ENCODE results near the gene RFX6. TPM values are rescaled to one million over a fixed set of nuclear protein-coding genes. Genes with fewer than 3 reads are reported as not detected.

RFX6 gene
- total RNA-seq, 2 donors from 2014 or later, result not detected

DNA sequence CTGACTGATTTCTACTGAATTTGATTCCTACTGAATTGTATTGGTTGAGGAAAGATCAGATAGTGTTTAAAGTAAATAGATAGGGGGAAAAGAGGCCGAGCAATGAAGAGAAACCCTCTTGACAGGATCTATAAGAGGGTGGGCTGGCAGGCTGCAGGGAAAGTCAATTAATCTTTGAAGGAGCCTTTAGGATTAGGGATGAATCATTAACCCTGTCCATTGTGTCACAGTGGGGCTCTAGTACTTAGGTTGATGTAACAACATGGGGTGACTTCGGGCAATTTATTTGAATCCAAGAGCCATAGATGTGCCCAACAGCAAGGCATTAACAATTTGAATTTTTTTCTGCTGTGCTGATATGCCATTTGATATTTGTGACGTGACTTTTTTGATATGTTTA is 7.5 kb downstream of the RFX6 start:
- no peak overlapping the region for H3K27ac Mint-ChIP-seq
- no peaks in the 10 kb centered on the region for H3K36me3 Mint-ChIP-seq
- DNase-seq (ENCODE audit: low spot score in 2 of 2) (no peak), ATAC-seq (no peak)
- no peaks in the 10 kb centered on the region for H3K9me3 Mint-ChIP-seq

DNA sequence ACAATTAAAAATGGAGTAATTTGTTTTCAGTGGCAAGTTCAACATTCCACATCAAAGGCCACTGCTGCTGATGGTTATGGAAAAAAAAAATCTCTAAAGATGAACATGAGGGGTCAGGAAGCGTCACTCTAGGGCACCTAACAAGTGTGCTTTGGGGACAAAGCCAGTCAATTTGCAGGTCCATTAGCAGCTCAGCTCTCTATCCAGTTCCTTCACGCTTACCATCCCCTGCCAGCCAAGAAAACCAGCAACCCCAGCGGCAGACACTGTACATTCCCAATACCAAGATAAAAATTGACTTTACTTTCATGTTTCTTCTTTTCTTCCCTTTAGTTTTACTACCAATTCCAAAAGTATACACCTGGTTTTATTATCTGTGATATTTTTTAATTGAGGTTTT is 10.1 kb downstream of the RFX6 start:
- Mint-ChIP-seq H3K36me3 (no peaks in the 10 kb centered on the region), H3K9me3 (no peaks in the 10 kb centered on the region), H3K27ac (no peak overlapping the region)
- ATAC-seq (no peak), DNase-seq (ENCODE audit: low spot score in 2 of 2) (no peak)

DNA sequence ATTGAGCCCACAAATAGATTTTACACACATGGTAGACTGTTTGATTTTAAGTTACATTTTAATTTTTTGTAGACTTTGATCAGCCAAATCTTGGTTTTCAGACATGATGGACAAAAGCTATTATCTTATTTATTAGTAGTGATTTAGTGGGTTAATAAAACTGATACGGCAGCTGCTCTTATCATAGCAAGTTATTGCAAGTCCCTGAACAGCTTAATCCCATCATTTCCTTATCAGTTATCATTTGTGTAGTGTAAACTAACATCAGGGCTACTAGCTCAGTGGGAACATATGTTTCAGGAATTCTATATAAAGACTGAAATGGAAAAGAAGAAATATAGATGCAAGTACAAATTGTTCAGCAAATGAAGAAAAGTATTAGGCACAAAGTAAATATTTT is 10.9 kb downstream of the RFX6 start:
- Mint-ChIP-seq H3K36me3 (no peaks in the 10 kb centered on the region), H3K27ac (no peak overlapping the region), H3K9me3 (no peaks in the 10 kb centered on the region)
- ATAC-seq (no peak), DNase-seq (ENCODE audit: low spot score in 2 of 2) (no peak)

DNA sequence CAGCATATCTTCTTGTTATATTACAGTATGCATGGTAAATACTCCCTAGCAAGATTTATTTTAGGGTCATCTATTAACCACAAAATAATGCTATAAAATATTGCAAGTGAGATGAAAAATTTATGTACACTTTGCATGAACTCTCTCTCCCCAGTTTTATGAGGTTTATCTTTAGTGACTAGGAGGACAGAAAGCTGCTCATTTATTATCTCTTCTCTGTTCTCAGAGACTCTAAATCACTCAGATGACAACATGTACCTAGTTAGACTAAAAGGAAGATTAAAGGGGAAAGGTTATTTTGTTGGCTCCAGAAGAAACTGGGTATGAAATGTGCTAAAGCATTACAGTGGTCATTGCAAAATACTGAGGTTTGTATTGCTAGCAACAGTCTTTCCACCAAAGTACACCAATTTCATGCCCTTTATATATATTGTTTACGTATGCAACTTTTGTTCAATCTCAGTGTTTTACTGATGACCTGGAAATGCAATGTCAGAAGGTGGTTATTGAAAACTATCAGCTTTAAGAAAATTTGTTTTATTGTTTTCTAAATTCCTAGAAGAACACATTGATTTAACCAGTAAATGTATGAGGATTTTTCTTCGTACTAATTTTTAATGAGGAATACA is 11.8 kb downstream of the RFX6 start:
- no peaks in the 10 kb centered on the region for H3K9me3 Mint-ChIP-seq
- no peak for DNase-seq (ENCODE audit: low spot score in 2 of 2)
- H3K36me3 Mint-ChIP-seq, result no peaks in the 10 kb centered on the region
- H3K27ac Mint-ChIP-seq, result no peak overlapping the region
- no peak for ATAC-seq

DNA sequence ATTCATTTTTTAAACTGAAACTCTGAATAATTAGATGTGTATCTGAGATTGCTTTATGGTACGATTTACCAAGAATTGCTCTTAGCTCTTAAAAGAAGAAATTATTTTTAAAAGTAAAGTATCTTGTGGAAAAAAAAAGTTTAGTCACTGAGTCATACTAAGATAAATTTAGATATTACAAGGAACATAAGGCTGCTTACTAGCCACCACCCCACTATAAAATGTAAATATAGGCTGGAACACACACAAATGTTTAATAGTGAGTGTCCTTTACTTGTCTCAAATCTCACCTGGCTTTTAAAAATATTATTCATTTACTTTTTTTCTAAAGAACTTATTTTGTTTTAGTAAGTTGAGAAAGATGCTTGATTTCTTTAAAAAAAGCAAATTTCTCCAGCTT is 17.6 kb downstream of the RFX6 start:
- H3K9me3 Mint-ChIP-seq, result peaks cover 4 to 10% of the 10 kb centered on the region in 2 donors
- ATAC-seq (no peak), DNase-seq (ENCODE audit: low spot score in 2 of 2) (no peak)
- H3K27ac Mint-ChIP-seq, result no peak overlapping the region
- H3K36me3 Mint-ChIP-seq, result no peaks in the 10 kb centered on the region

DNA sequence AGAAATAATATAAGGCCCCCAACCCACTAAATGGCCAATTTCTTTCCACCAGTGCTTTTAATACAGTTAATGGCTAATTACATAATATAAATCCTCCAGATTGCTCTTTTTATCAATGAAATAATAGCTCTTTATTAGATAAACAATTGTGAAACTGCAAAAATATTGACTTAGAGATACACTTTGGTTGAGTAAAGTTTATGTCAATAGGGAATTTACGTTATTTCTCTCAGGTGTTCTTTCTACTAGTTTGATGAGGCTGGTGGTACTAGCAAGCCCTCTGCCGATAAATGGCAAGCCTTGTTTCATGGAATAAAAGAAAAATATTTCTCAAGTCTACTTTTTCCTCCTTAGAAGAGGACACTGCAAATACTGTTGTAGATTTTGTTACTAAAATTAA is 18.9 kb downstream of the RFX6 start:
- ATAC-seq (no peak), DNase-seq (ENCODE audit: low spot score in 2 of 2) (no peak)
- H3K27ac Mint-ChIP-seq, result no peak overlapping the region
- H3K36me3 Mint-ChIP-seq, result no peaks in the 10 kb centered on the region
- H3K9me3 Mint-ChIP-seq, result peaks cover 4 to 10% of the 10 kb centered on the region in 2 donors

DNA sequence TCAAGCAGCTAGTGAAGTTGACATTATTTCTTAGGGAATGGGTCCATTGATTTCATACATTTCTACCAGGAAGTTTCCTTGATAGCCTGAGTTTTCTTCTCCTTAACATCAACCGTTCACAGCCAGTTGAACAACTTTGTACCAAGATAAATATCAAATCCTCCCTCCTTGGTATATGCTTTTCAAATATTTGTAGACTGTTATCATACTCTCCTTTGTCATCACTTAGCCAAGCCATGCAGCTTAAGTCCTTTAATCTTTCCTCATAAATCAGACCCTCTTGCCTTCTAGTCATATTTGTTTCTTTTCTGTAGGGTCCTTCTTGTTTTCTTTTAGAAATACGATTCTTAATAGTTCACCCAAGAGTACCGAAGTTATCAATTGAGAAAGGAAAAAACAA is 25.6 kb downstream of the RFX6 start:
- peaks cover 11 to 17% of the 10 kb centered on the region in 2 donors for H3K9me3 Mint-ChIP-seq
- no peaks in the 10 kb centered on the region for H3K36me3 Mint-ChIP-seq
- DNase-seq (ENCODE audit: low spot score in 2 of 2) (no peak), ATAC-seq (no peak)
- no peak overlapping the region for H3K27ac Mint-ChIP-seq

DNA sequence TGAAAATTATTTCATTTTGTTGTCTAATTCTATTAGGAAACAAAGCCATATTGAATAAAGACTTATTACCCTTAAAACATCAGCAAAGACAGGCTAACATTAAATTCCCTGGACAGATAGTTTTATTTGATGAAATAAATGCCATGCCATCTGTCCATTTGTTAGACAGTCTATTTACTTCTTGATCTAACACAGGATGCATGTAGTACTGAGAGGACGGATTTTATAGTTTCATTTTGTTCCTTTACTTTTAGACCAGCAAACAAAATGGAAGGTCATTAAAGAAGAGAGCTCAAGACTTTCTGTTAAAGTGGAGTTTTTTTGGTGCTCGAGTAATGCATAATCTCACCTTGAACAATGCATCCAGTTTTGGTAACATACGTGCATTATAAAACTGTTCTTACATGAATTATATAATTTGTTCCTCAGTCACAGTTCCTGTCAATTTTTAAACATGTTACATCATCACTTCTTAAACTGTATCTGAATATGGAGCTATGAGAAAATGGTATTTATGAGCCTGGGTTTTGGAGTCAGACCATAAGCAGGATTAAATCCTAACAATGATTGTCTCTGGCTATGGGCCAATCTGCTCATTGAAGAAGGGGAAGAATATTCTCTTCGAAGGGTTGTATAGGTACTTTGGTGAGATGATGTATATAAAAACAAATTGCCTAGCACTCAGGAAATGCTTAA is 46.0 kb downstream of the RFX6 start:
- H3K27ac Mint-ChIP-seq, result no peak overlapping the region
- ATAC-seq (no peak), DNase-seq (ENCODE audit: low spot score in 2 of 2) (no peak)
- no peaks in the 10 kb centered on the region for H3K36me3 Mint-ChIP-seq
- H3K9me3 Mint-ChIP-seq, result no peaks in the 10 kb centered on the region

DNA sequence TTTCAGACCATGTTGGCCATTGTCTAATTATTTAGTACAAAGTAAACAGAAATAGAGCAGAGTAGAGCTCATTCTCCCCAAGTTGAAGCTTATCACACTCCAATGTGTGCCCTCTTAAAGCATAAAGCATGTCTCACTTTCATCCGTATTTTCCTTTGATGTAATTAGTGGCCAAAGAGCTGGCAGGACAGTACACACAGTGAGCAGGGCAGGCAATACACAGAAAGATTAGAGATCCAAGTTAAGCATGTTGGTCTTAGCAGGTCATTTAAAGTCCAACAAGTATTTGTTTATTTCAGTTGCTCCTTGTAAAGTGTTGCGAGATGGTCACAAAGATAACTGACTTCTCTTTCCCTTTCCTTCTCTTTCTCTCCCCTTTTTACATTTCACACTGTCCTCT is 47.2 kb downstream of the RFX6 start:
- Mint-ChIP-seq H3K36me3 (no peaks in the 10 kb centered on the region), H3K27ac (no peak overlapping the region)

DNA sequence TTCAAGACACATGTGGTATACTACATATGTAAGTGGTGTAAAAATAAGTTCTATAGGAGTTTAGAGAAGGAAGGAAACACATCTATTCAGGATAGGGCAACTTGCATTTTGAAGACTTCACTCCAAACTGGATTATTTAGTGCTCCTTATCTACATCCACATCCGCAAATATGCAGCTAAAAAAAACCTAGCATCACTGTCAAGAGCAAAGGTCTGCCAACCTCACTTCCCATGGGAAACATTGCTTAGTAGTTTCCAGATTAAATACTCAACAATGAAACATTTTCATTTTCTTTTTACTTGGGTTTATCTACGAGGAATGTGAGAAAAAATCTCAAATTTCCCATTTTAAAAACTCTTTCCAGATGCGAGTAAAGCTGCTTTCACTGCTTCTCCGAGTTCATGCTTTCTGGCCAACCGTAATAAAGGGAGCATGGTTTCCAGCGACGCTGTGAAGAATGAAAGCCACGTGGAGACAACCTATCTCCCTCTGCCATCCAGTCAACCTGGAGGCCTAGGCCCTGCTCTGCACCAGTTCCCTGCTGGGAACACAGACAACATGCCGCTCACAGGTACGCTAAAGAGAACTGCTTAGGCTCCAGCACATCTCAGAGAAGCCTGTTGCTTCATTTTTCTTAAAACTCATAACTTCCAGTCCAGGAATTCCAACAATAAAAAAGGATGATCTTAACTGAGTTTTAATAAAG is 48.2 kb downstream of the RFX6 start:
- Mint-ChIP-seq H3K36me3 (no peaks in the 10 kb centered on the region), H3K9me3 (no peaks in the 10 kb centered on the region), H3K27ac (no peak overlapping the region)
- no peak for ATAC-seq
- DNase-seq (ENCODE audit: low spot score in 2 of 2), result no peak

More for the DNA sequence above, 47.2 kb downstream of the RFX6 start:
- no peak for DNase-seq (ENCODE audit: low spot score in 2 of 2)
- ATAC-seq, result no peak
- H3K9me3 Mint-ChIP-seq, result no peaks in the 10 kb centered on the region

DNA sequence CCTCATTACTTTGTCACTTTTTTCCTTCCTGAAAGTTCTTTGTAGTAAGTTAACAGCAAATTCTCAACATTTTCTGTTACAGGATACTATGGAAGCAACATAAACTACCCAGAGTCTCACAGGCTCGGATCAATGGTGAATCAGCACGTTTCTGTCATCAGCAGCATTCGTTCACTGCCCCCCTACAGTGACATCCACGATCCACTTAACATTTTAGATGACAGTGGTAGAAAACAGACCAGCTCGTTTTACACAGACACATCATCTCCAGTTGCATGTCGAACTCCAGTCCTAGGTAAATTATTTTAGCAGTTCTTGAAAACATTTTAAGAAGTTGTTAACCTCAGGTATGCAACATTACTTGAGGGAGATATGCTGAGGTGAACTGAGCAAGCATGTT is 51.6 kb downstream of the RFX6 start:
- no peaks in the 10 kb centered on the region for H3K36me3 Mint-ChIP-seq
- H3K27ac Mint-ChIP-seq, result no peak overlapping the region
- no peak for DNase-seq (ENCODE audit: low spot score in 2 of 2)
- ATAC-seq, result no peak
- no peaks in the 10 kb centered on the region for H3K9me3 Mint-ChIP-seq

DNA sequence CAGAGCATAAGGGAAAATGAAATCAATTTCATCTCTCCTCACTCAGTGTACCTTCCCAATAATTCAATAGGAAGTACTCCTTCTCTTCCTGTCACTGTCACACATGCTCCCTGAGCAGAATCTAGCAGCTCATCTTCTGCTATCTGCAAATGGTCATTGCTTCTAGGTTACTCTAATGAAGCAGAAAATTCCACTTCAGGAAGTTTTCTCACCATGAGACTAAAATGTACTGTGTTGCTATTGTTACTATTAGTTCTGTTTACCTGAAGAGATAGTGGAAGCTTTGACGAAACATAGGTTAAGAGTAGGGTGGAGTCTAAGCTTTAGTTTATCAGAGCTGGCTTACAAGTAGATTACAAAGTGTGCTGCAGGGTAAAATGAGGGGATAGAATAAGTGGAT is 52.8 kb downstream of the RFX6 start:
- no peak for DNase-seq (ENCODE audit: low spot score in 2 of 2)
- ATAC-seq, result no peak
- H3K27ac Mint-ChIP-seq, result no peak overlapping the region
- no peaks in the 10 kb centered on the region for H3K9me3 Mint-ChIP-seq
- H3K36me3 Mint-ChIP-seq, result no peaks in the 10 kb centered on the region

DNA sequence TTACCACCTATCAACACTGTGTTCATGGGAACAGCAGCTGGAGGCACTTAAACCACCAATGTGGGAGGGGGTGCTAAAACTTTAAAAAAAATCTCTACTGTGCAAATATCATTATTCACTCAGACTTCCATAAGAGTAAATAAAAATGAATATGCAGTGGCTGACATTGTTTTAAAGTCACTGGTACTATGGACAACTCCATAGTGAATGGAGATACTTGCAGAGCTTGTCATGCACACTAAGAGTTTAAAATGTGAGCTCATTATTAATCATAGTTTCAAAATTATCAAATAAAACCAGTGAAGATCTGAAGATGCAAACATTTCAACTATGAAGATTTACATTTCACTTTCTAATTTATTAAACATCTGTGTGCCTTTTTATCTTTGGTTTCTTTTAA is 54.4 kb downstream of the RFX6 start:
- Mint-ChIP-seq H3K36me3 (no peaks in the 10 kb centered on the region), H3K27ac (no peak overlapping the region), H3K9me3 (no peaks in the 10 kb centered on the region)
- no peak for DNase-seq (ENCODE audit: low spot score in 2 of 2)
- ATAC-seq, result no peak

DNA sequence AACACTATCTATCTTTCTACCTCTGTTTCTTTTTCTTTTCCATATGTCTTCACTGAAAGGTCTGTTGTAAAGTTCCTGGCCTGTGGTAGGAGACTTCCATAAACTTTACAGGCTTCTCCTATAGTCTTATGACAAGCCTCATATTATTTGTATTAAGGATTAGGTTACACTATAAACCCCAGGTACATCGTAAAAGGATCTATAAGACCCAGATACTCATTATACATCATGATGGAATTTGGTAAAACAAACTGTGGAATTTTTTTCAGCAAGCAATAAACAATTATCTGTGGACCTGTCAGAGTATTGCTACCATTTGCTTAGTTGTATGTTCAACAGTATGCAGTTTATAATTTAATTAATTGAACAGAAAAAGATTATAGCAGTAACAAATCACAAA is 55.5 kb downstream of the RFX6 start:
- H3K9me3 Mint-ChIP-seq, result no peaks in the 10 kb centered on the region
- H3K27ac Mint-ChIP-seq, result no peak overlapping the region
- DNase-seq (ENCODE audit: low spot score in 2 of 2) (no peak), ATAC-seq (no peak)
- H3K36me3 Mint-ChIP-seq, result no peaks in the 10 kb centered on the region

DNA sequence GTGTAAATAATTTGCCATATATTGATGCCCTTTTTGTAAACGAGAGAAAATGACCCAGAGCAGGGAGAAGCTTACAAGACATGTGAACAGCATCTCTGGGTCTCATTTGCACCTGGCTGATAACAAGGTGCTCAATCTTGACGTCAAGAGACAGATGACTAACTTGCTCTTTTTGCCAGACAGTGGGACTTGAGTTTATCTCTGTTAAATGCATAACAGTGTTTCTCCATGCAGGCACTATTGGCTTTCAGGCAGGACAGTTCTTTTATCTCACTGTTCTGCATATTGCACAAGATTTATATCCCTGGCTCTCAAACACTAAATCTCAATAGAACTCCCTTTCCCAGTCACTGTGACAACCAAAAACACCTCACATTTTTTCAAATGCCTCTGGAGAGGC is 56.4 kb downstream of the RFX6 start:
- no peak for DNase-seq (ENCODE audit: low spot score in 2 of 2)
- no peak overlapping the region for H3K27ac Mint-ChIP-seq
- no peaks in the 10 kb centered on the region for H3K36me3 Mint-ChIP-seq
- ATAC-seq, result no peak
- no peaks in the 10 kb centered on the region for H3K9me3 Mint-ChIP-seq

DNA sequence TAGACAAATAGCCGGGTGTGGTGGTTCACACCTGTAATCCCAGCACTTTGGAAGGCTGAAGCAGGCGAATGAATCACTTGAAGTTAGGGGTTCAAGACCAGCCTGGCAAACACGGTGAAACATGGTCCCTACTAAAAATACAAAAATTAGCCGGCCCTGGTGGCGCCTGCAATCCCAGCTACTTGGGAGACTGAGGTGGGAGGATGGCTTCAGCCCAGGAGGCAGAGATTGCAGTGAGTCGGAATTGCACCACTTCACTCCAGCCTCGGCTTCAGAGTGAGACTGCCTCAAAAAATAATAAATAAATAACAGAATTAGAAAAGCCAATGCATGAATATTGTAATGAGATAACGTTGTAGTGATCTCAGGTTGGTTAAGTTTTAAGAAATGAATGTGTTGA is 61.3 kb downstream of the RFX6 start:
- ATAC-seq, result no peak

DNA sequence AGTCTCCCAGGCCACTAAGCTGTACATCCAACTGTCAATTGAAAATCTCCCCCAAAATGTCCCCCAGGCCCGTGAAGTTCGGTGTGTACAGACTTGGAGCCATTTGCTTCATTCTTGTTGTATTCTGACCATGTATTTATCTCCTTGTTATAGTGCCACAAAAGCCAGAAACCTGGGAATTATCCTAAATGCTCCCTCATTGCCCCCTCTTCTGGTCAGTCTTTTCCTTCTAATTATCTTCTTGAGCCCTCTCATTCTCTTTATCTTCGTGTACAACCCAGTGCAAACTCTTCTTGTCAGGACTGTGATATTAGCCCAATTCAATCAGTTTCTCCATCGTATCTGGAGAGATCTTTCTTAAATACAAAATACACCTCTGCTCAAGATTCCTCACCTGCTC is 64.7 kb downstream of the RFX6 start:
- Mint-ChIP-seq H3K9me3 (no peaks in the 10 kb centered on the region), H3K27ac (no peak overlapping the region), H3K36me3 (no peaks in the 10 kb centered on the region)
- no peak for ATAC-seq
- DNase-seq (ENCODE audit: low spot score in 2 of 2), result no peak

More for the DNA sequence above, 61.3 kb downstream of the RFX6 start:
- H3K36me3 Mint-ChIP-seq, result no peaks in the 10 kb centered on the region
- H3K9me3 Mint-ChIP-seq, result no peaks in the 10 kb centered on the region
- H3K27ac Mint-ChIP-seq, result no peak overlapping the region
- no peak for DNase-seq (ENCODE audit: low spot score in 2 of 2)

DNA sequence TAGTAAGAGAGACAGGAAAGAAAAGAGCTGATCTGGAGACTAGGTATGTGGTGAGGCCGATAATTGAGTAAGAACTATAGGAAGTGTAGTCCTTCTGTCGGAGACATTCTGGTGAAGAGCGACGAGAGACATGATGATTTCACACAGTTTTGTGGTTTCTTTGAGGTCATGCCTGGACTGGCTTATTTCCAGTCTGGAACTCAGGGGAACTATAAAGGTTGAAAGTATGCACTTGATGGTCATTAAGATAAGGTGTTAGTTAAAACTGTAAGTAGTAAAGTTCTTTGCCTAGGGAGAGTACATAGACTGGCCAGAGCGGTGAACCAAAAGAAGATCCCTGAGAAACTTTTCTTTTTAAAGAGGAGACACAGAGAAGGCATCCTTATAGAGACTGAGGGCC is 68.8 kb downstream of the RFX6 start:
- Mint-ChIP-seq H3K36me3 (no peaks in the 10 kb centered on the region), H3K27ac (no peak overlapping the region), H3K9me3 (peaks cover 0 to 3% of the 10 kb centered on the region in 2 donors)
- ATAC-seq (no peak), DNase-seq (ENCODE audit: low spot score in 2 of 2) (no peak)
